Activated CD4-positive, alpha-beta T cell treated with anti-CD3 and anti-CD28 coated beads, Interleukin-2, amount 10 ng/mL, durations not matched to agents 24 days and 14 days (primary cell): ENCODE measurements around the gene CD4. TPM values are rescaled to one million over a fixed set of nuclear protein-coding genes. Genes with fewer than 3 reads are reported as not detected.
A peak's percentile ranks its signal among the peaks of the same experiment; 100 is the strongest.

Source experiments
- DNase-seq: peaks from one replicate; pipeline ENCODE4 v3.0.0; 2022
- H3K27ac Mint-ChIP-seq: one replicate; pipeline ENCODE4 v1.8.0; 2022; ENCODE audit warnings: mild to moderate bottlenecking, mixed read lengths
- H3K27me3 Mint-ChIP-seq: one replicate; pipeline ENCODE4 v1.8.0; 2022; ENCODE audit warnings: mixed read lengths
- H3K36me3 Mint-ChIP-seq: one replicate; pipeline ENCODE4 v1.8.0; 2022; ENCODE audit warnings: low read depth, mild to moderate bottlenecking, mixed read lengths
- H3K4me1 Mint-ChIP-seq: one replicate; pipeline ENCODE4 v1.8.0; 2021; ENCODE audit warnings: mixed read lengths
- H3K4me3 Mint-ChIP-seq: one replicate; pipeline ENCODE4 v1.8.0; 2022; ENCODE audit warnings: mild to moderate bottlenecking, moderate library complexity, mixed read lengths
- H3K9me3 Mint-ChIP-seq: one replicate; pipeline ENCODE4 v1.8.0; 2021; ENCODE audit warnings: mixed read lengths
- intact Hi-C: fragments of 100-400 bp; cut with micrococcal nuclease; formaldehyde crosslinking; loops from one replicate; pipeline ENCODE4 v1.15.1; 2023
- total RNA-seq: library from RNA; stranded (reverse); gene quantifications from 2 replicates; pipeline ENCODE4 v1.2.3, GENCODE V29; 2022

Gene CD4
- total RNA-seq, 1 donor from 2014 or later = 271 TPM

GRCh38 chr12:6819106-6820030, 30.0 kb downstream of the CD4 start:
- peaks cover 16% of the 10 kb centered on the region for H3K27me3 Mint-ChIP-seq
- H3K9me3 Mint-ChIP-seq = no peaks in the 10 kb centered on the region
- H3K4me1 Mint-ChIP-seq = peaks cover 14% of the 10 kb centered on the region
- intact Hi-C loops = no loop called here
- DNase-seq = no peak
- H3K4me3 Mint-ChIP-seq = no peak overlapping the region
- peaks cover 57% of the 10 kb centered on the region for H3K36me3 Mint-ChIP-seq
- no peak overlapping the region for H3K27ac Mint-ChIP-seq

GRCh38 chr12:6820166-6820565, 30.8 kb downstream of the CD4 start:
- H3K36me3 Mint-ChIP-seq = peaks cover 51% of the 10 kb centered on the region
- no peak overlapping the region for H3K4me3 Mint-ChIP-seq
- H3K27me3 Mint-ChIP-seq = peaks cover 23% of the 10 kb centered on the region
- H3K9me3 Mint-ChIP-seq = no peaks in the 10 kb centered on the region
- H3K27ac Mint-ChIP-seq = no peak overlapping the region
- peaks cover 19% of the 10 kb centered on the region for H3K4me1 Mint-ChIP-seq
- intact Hi-C loops = no loop called here
- DNase-seq = no peak

GRCh38 chr12:6821591-6822425, 32.5 kb downstream of the CD4 start, which contains the start of gene GPR162:
GPR162 (plus strand) TSS chr12:6821821; CDS start chr12:6823899, 2,078 bp downstream.
- no peaks in the 10 kb centered on the region for H3K9me3 Mint-ChIP-seq
- H3K27me3 Mint-ChIP-seq = peaks cover 31% of the 10 kb centered on the region
- H3K27ac Mint-ChIP-seq = peak within 1 kb of the TSS; percentile 78
- no peak for DNase-seq
- peak within 1 kb of the TSS; percentile 79 for H3K4me3 Mint-ChIP-seq
- H3K36me3 Mint-ChIP-seq = peaks cover 37% of the 10 kb centered on the region
- intact Hi-C loops = no loop called here
- peaks cover 23% of the 10 kb centered on the region for H3K4me1 Mint-ChIP-seq

GRCh38 chr12:6822426-6823135, 33.3 kb downstream of the CD4 start:
- intact Hi-C loops = no loop called here
- no peak overlapping the region for H3K27ac Mint-ChIP-seq
- H3K36me3 Mint-ChIP-seq = peaks cover 32% of the 10 kb centered on the region
- H3K27me3 Mint-ChIP-seq = peaks cover 39% of the 10 kb centered on the region
- DNase-seq = no peak
- no peaks in the 10 kb centered on the region for H3K9me3 Mint-ChIP-seq
- H3K4me3 Mint-ChIP-seq = peak overlapping the region; percentile 79
- peaks cover 28% of the 10 kb centered on the region for H3K4me1 Mint-ChIP-seq

- no peak overlapping the region for H3K27ac Mint-ChIP-seq
- DNase-seq = no peak
- H3K36me3 Mint-ChIP-seq = peaks cover 26% of the 10 kb centered on the region
- H3K4me3 Mint-ChIP-seq = no peak overlapping the region
- H3K4me1 Mint-ChIP-seq = peaks cover 31% of the 10 kb centered on the region
- H3K9me3 Mint-ChIP-seq = no peaks in the 10 kb centered on the region
- peaks cover 41% of the 10 kb centered on the region for H3K27me3 Mint-ChIP-seq
- intact Hi-C loops = no loop called here
These were observed 34.1 kb downstream of the CD4 start for GRCh38 chr12:6823182-6824084.

GRCh38 chr12:6824085-6824775, 34.9 kb downstream of the CD4 start:
- Mint-ChIP-seq H3K9me3 (no peaks in the 10 kb centered on the region), H3K27me3 (peaks cover 46% of the 10 kb centered on the region), H3K4me1 (peaks cover 36% of the 10 kb centered on the region), H3K4me3 (no peak overlapping the region), H3K27ac (no peak overlapping the region), H3K36me3 (peaks cover 21% of the 10 kb centered on the region)
- intact Hi-C loops = no loop called here
- DNase-seq = no peak

GRCh38 chr12:6824901-6825381, 35.6 kb downstream of the CD4 start:
- intact Hi-C loops = loop anchor here (1.0 to 5.0 kb wide), 6 partner anchors 33 to 268 kb away; partner anchors contain the start of genes IFFO1, MLF2 and PTMS
- Mint-ChIP-seq H3K27ac (no peak overlapping the region), H3K36me3 (peaks cover 14% of the 10 kb centered on the region), H3K4me3 (no peak overlapping the region), H3K27me3 (peaks cover 46% of the 10 kb centered on the region), H3K4me1 (peaks cover 40% of the 10 kb centered on the region), H3K9me3 (no peaks in the 10 kb centered on the region)
- DNase-seq = no peak

GRCh38 chr12:6825398-6826124, 36.2 kb downstream of the CD4 start:
- peak; percentile 95 for DNase-seq
- Mint-ChIP-seq H3K27ac (no peak overlapping the region), H3K27me3 (peaks cover 50% of the 10 kb centered on the region), H3K36me3 (peaks cover 9% of the 10 kb centered on the region), H3K4me1 (peaks cover 38% of the 10 kb centered on the region), H3K4me3 (peak overlapping the region; percentile 20), H3K9me3 (no peaks in the 10 kb centered on the region)
- intact Hi-C loops = loop anchor here (1.0 to 5.0 kb wide), 6 partner anchors 33 to 268 kb away; partner anchors contain the start of genes IFFO1, MLF2 and PTMS

GRCh38 chr12:6826125-6826733, 36.9 kb downstream of the CD4 start:
- intact Hi-C loops = loop anchor here (5.0 kb wide), 3 partner anchors 34 to 269 kb away; partner anchors contain the start of genes IFFO1 and PTMS
- H3K27me3 Mint-ChIP-seq = peaks cover 56% of the 10 kb centered on the region
- H3K36me3 Mint-ChIP-seq = peaks cover 3% of the 10 kb centered on the region
- peaks cover 32% of the 10 kb centered on the region for H3K4me1 Mint-ChIP-seq
- no peak for DNase-seq
- H3K4me3 Mint-ChIP-seq = no peak overlapping the region
- no peak overlapping the region for H3K27ac Mint-ChIP-seq
- no peaks in the 10 kb centered on the region for H3K9me3 Mint-ChIP-seq

GRCh38 chr12:6826734-6827436, 37.6 kb downstream of the CD4 start:
- Mint-ChIP-seq H3K9me3 (no peaks in the 10 kb centered on the region), H3K36me3 (peaks cover 2% of the 10 kb centered on the region), H3K27ac (peak overlapping the region; percentile 38), H3K4me3 (peak overlapping the region; percentile 60), H3K4me1 (peaks cover 29% of the 10 kb centered on the region), H3K27me3 (peaks cover 60% of the 10 kb centered on the region)
- DNase-seq = no peak
- intact Hi-C loops = loop anchor here (5.0 kb wide), 3 partner anchors 35 to 270 kb away; partner anchors contain the start of genes IFFO1 and PTMS
